ENCODE measurements around the gene EML1.

The EML1 gene

DNA sequence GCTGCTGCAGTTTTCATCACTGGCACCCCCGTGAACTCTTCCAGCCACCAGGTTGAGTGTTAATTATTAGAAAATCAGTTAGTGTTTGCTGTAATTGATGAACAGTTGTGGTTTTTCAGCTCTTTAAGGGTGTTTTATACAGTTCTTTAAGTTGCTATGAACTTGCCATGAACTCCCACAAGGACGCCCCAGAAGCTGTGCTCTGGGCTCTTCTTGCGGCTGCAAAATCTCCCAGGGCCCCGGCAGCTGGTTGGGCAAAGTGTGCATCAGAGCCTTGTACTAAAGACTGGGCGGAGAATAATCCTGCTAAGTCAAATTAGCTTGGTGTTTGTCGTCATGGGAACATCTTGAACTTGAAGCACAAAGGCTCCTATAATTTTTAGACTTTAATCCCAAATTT, 82.2 kb downstream of the EML1 start:
- DNase-seq = no peak

DNA sequence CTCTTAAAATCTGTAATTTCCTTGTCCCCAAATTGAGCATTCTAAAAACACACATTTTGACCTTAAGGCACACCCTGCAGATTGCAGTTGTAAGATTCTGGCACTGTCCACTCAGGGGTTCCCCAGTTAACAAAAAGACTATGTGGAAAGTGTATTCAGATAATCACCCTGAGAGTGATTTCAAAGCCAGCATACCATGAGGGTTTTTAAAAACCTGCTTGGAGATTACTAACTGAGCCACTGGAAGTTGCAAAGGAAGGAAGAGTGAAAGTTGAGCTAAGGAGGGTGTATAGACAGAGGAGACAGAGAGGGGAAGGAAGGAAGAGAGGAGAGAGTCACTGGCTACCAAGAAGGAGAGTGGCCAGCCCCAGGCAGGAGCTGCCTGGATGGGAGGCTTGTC, 82.6 kb downstream of the EML1 start:
- no peak for DNase-seq

DNA sequence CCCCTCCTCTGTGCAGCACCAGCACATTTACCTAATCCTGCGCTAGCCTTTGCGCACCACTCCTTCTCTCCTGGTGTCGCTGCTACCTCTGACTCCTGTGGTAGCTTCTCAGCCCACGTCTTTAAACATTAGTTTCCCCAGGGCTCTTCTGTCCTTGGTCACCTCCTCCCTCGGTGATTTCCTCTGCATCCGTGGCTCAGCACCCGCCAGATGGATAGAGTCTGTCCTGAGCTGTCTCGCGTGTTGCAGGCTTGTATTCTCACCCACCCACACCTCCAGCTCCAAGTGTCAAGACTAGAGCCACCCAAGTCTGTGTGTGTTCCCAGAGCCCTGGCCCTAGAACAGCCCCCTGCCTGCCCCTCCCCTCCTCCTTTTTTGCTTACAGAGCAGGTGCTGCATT, 83.2 kb downstream of the EML1 start:
- no peak for DNase-seq

DNA sequence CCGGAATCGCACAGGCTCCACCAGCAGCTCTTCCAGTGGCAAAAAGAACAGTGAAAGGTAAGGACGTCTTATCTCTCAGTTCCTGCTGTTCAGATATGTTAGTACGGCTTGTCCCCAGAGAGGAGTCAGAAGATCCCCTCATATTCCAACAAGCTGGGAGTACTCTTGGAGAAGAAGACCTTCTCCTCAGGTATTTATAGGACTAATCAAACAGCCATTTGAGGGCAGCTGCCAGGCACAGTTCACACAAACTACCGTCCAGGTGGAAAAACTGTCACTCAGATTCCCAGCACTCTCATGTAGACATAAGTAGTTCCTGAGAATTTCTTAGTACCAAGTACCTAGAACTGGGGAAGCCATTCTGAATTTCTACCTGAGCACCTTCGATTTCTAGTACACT, 85.3 kb downstream of the EML1 start:
- DNase-seq = no peak

DNA sequence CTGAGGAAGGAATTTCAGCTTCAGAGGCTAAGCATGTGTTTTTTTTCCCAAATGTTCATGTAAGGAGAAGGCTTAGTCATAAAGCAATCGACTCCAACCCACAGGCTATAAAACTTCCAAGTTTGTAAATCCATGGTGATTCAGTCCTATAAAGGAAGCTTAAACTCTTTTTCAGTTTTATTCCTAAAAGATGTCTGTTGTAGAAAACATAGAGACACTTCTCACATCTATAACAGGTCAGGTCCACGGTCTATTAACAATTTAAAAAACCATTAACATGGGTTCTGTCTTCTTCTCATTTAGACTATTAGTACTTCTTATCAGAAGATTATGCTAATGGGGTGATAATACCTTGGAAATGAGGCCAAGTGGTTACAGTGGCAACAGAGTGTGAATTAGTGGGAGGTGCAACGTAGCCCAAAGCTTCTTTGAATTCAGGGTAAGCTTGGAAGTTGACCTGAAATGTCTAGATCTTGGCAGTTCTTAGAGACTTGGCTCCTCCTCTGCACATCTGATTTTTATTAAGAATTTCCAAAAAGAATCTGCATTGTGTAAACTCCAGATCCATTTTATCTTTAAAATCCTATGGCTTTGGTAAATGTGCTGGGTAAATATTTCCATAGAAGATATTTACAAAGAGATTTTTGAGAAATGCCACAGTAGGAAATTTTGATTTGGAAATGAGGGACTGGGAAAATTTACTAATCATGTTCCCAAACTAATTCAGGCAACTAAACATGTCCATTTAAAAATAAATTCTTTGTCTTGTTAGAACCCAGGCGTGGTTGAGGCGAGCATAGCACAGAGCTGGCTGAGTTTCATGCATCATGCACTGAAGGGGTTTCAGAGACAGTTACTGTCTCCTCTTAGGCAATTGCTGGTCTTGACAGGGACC, 86.4 kb downstream of the EML1 start:
- DNase-seq = no peak

DNA sequence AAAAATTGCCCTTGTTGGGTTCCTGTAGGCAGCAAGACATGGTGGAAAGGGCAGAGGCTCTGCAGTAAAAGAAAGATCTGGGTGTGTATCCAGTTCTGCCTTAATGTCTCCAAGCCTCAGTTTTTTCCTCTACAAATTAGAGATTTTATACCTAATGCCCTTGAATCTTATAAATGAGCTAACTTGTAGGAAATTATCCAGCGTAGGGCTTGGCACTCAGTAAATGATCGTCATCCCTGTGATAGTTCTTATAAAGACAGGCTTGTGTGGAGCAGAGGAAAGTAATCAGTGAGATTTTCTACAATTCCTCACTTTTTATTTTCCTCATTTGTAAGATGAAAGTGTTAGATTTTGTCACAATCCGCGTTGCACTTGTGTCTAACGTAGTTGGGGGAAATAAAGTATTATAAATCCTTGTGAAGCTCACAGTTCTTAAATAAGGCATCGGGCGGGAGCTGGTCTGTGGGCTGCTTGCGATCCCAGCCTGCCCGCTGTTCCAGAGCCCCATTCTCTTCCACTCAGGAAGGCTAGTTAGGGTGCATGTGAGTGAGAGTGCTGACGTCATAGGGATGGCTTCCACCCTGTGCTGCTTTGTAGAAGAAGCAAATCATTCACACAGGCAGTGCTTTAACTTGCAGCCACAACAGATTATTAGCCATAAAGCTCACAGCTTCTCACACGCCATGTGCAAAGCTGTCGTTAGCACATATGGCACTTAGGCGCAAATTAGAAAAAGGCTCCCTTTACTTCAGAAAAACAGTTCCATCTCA, 87.6 kb downstream of the EML1 start:
- no peak for DNase-seq

DNA sequence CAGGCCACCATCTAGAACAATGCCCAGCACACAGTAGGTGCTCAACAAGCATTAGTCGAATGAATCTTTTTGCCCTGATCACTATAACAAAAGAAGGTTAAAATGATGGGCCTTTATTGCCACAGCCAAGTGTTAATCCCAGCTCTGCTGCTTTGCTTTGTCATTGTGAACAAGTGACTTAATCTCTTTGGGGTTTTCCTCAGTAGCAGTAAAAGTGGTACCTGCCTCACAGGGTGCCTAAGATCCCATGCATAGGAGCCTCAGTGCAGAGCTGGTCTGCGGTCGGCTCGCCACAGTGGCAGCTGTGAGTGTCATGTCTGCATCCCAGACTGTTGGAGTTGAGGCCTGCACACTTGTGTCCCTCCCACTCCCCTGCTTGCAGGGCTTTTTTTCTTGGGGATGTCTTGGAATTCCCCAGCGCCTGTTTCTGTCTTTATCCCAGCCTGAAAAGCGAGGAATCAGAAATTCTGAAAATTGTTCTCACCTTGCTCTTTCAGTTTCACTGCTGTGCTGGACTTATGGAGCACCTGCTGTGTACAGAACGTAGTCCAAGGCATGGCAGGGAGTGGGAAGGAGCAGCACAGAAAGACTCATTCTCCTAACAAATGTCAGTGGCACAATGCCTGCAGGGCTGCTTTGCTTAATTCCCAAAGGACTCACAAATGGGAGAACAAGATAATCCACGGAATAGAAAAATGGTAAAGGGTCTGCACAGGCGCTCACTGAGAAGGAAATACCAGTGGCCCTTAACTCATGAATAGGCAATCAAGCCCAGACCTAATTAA, 90.8 kb downstream of the EML1 start:
- DNase-seq = no peak

DNA sequence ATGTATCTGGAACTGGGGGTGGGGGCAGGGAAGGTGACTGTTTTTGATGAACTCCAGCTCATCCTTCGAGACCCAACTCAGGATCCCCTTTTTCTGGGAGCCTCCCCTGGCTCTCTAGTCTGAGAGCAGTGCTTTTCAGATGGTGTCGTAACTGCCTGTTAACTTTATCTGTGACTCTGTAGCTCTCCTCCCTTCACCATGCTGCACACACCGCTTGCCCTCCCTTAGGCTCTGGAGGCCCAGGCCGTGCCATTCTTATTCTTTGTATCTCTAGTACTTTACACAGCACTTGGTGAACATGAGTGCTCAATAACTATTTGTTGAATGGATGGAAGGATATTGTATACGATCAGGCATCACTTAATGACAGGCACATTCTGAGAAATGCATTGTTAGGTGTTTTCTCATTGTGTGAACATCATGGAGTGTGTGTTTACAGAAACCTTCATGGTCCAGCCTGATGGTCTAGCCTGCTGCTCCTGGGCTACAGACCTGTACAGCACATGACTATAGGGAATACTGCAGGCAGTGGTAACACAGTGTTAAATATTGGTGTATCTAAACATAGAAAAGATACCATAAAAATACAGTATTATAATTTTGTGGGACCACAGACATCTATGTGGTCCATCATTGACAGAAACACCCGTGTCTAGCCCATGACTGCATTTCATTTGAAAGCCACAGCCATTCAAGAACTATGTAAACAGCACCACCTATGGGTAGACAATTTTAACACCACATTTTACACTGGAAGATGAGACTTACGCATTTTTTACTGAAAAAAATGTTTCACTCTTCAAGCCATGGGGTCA, 91.8 kb downstream of the EML1 start:
- peak; percentile 68 for DNase-seq

DNA sequence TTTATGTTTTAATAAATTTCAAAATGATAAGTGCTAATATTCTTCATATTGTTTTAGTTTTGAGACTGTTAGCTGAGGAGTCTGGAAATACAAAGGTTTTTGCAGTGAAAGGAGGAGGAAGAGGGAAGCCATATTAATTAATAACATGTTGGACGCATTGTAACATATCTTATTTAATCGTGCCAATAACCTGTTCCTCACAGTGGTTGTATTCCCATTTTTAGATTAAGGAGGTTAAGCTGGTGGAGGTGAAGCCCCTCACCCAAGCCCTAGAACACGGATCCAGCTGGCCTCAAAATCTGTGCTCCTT, 92.4 kb downstream of the EML1 start:
- DNase-seq = no peak

DNA sequence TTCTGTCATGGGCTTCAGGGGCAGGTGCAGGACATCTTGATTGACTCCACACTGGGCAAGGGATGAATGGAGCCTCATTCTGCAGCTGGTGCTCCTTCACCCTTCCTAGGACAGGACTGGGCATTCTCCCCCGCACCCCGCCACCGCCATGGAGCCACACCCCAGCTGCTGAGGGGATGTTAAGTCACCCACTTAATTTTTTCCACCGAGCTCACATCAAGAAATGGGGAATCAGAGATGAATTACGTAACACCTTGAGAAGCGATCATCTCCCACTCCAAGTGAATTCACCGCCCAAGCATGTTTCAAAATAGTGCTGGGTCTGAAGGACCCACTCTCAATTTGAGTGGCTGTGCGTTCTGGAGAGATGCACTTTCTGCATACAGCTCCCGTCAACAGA, 94.2 kb downstream of the EML1 start:
- no peak for DNase-seq

DNA sequence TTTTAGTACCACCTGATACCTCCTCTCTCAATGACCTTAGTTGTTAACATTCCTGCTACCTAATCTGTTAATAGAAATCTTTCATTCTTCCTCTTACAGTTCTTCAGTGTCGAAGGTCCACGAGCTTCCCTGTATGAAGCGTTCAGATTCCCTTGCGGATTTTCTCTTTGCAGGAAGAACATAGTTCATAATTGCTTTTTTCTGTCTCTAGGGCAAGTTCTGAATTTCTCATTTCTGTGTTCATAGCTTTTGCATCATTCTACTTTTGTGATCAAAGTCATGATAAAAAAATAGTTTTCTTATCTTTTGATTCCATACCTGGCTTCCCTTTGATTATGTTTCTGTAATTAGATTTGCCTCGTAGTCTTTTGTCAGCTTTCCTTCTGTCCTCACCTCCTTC, 94.9 kb downstream of the EML1 start:
- no peak for DNase-seq

DNA sequence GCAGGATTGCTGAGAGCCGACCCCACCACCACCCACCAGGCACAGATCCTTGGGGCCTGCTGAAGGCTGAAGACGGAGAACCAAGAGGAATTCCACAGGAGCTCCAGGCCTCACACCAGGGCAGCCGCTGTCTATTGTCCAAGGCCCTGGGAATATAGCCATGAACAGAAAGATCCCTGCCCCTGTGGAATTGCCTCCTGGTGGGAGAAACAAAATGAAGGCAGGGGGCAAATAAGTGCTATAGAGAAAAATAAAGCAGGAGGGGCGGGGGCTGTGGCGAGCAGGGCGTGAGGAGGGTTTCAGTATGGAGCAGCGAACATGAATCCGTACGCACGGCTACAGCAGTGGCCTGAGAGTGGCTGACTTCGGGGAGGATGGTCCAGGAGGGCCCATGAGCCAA, 96.1 kb downstream of the EML1 start:
- DNase-seq = no peak

DNA sequence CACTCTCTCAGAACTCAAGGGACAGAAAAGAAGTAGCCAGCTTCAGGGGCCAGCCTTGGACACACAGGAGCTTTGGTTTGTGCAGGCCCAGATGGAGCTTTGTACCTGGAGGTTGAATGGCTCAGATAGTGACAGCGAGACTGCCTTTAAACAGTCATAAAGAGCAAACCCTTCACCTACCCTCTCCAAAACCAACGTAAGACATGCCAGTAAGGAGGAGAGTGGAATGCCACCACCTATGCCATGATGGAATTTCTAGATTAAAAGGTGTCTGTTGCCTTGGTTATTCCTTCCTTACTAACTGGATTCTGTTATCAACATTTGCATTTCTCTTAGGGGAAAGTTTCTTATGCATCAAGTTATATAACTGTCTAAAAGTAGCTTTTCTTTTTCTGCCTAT, 98.1 kb downstream of the EML1 start:
- DNase-seq = no peak

DNA sequence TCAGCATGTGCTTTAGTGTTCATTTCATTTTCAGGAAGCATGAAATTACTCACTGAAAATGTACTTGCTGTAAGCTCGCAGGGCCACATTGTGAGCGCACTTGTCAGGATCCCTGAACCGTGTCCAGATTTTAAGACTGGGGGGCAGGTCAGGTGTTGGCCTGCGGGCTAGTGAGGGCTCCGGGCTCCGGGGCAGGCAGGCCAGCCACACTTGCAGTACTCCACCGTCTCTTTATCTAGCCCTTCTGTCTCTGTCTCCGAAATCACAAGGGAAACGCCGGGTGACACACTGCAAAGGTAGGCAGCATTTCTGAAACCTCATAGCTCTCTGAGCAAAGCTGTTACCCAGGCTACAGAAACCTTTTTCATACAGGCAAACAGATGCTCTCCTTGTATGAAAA, 98.7 kb downstream of the EML1 start:
- DNase-seq = no peak

DNA sequence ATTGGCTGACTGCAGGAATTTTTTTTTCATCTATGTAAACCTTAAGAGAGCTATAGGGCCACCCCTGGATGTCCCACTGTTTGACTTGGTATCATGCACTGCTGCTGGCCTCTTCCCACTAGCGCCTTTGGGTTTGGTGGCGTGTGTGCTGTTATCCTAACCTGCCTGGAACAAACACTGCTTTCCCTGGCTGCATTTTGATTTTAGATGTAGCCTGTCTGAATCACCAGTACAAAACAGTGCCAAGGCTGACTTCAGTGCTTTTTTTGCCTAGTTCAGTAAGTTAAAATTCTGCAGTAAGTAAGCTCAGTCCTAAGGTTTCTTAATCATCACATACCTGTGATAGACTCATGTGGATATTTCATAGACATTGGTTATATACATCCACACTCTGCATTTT, 99.2 kb downstream of the EML1 start:
- no peak for DNase-seq

DNA sequence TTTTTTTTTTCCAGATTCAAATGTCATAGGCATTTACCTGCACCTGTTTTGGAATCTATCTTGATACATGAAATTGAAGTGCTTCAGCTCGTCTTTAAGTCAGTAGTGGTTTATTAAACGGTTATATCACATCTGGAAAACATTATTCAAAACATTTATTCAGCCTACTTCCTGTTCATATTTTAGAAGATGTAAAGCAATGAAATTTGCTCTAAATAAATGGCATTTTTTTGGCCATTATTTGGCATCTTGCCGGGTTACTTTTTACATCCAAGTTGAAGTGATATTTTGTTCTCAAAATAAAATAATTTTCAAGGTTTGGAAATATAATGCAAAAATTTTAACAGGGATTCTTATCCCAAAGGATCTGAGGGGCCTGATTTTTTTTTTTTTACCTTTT, 103.1 kb downstream of the EML1 start:
- no peak for DNase-seq

DNA sequence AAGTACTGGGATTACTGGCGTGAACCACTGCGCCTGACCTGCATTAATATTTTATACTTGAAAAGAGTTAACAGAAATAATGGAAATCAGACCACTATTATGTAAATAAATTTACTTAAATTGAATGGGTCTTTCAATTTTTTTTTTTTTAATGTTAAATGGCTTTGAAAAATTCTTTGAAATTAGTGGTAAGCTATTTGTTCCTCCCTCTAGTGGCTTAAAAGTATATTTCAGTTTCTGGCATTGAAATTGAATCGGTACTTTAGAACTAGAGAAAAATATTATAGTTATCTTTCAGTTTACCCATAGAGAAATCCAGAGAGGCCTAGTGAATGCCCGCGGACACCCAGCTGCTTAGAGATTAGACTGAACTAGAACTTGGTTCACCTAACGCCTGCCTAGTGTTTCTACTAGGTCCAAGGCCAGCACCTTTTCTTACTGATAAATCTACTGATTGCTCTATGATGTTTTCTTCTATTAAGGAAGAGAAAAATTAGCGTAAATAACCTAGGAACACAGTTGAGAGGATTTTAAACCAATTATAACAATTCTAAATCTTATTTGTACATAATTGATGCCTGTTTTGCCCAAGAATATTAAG, 106.5 kb downstream of the EML1 start:
- peak; percentile 19 for DNase-seq

DNA sequence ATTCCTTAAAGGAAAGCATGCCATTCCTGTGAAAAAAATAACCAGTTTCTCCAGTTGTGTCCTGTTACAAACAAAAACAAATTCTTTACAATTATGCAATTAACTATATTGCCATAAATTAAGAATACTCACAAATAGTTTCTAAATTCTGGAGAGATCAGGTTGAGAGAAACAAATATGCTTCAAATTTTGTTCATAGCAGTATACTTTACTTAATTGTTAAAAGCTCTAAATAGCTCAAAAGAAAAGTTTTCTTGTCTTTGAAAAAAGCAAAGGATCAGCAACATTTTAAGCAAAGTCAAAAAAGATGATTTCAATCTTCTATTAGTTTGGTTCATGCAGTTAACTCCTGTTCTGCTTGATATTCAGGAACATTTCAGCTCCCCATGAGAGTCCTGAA, 109.7 kb downstream of the EML1 start:
- no peak for DNase-seq

DNA sequence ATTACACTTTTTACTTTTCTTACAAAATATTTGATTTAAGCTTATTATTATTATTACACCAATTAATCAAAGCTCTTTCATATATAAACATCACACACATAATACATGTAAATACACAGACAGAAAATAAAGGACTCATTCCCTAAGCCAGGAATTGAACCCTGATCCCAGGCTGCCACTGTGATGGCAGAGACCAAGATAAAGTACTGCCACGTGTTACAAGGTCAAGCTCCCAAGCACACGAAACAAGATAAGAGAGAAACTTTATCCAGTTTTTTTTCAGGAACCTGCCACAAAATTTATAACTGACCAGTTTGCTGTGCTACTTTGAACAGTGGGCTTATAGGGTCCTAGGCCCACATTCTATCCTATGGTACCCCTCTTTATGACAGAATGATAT, 111.3 kb downstream of the EML1 start:
- DNase-seq = no peak

DNA sequence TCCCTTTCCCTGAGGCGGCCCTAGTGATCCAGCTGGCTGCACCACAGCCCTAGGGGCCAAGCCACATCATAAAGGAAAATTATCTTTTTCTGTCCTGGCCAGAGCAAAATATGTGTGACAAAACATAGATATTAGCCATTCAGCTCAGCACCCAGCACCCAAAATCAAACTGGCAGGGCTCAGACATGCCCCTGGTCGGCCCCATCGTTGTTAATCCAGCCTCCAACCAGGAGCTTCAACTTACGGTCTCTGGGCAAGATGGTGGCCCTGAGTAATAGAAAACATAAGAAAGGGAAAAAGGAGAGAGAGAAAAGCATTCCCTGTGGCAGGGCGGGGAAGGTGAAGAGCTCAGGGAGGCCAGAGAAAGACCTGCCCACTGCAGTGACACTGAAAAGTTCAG, 111.9 kb downstream of the EML1 start:
- DNase-seq = no peak

DNA sequence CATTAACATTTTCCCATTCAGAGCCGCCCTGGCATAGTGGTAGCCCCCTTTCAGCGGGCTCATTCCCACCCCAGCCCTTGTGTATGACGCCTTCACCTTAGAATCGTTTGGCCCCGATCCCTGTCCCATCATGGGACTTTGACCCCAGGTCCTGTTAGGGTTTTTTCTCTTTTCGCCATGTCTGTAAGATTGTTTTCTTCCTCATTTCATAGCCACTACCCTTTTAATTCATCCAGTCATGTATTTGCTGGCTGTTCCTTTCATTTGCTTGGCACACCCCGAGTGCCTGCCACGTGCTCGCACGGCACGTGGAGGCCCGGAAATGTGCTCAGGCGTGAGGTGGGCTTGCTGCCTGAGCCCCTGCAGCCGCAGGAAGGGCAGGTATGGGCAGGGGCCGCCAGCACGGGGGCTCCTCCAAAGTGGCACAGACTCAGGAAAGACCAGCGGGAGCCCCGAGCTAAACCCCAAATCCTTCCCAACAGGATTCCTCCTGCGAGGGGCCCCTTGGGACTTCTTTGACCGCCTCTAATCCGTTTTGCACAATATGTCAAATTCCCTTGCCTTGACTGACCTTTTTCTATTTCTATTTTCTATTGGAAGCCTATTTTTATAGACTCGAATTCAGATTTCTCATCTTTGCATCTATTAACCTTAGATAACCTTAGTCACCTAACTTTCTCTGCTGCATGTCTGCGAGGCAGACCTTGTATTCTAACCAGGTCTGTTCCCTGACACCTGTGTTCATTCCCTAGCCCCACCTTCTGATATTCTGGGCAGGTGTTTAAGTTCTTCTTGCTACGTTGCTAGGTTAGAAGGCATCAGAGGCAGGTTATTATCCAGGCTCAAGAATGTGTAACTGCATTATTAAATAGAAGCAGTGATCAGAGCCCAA, 114.8 kb downstream of the EML1 start:
- no peak for DNase-seq

All from activated CD4-positive, alpha-beta T cell treated with anti-CD3 and anti-CD28 coated beads, Interleukin-2, Interleukin-6, amounts not matched to agents 100 ng/mL and 50 ng/mL, durations not matched to agents 16 hours and 8 hours (primary cell).